NCI-H2171 (cell line): ENCODE measurements around the gene ZNF586.
"Not testable (repeated sequence)": the region's sequence is repeated elsewhere in the genome, so short reads cannot be mapped to it uniquely, and the experiment has no call there.

ENCODE experiments used
- DNase-seq: peaks from one replicate; lab custom pipeline; 2025; lab: John Stamatoyannopoulos, UW

ZNF586 gene

DNA sequence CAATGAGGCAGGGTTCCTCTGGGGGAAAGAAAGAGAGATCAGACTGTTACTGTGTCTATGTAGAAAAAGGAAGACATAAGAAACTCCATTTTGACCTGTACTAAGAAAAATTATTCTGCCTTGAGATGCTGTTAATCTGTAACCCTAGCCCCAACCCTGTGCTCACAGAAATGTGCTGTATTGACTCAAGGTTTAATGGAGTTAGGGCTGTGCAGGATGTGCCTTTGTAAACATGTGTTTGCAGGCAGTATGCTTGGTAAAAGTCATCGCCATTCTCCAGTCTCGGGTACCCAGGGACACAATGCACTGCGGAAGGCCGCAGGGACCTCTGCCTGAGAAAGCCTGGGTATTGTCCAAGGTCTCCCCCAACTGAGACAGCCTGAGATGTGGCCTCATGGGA, 54.1 kb downstream of the ZNF586 start:
- not testable (repeated sequence) for DNase-seq

DNA sequence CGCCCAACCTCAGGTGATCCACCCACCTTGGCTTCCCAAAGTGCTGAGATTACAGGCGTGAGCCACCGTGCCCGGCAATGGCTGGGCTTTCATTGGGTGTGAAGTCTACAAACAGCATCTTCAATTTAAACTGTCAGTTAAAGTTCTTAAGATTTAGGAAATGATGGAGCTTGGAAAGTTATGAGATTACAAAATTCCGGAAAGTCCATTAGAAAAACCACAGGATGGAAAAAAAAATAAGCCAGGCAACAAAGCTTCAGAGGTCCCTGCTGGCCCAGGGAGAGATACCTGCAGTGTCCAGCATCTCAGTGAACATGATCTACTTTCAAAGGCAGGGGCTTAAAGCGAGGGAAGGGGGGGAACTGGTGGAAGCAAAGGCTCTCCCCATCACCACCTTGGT, 56.0 kb downstream of the ZNF586 start:
- no peak for DNase-seq

GRCh38 chr19:57829316-57829715, 59.8 kb downstream of the ZNF586 start:
- no peak for DNase-seq

DNA sequence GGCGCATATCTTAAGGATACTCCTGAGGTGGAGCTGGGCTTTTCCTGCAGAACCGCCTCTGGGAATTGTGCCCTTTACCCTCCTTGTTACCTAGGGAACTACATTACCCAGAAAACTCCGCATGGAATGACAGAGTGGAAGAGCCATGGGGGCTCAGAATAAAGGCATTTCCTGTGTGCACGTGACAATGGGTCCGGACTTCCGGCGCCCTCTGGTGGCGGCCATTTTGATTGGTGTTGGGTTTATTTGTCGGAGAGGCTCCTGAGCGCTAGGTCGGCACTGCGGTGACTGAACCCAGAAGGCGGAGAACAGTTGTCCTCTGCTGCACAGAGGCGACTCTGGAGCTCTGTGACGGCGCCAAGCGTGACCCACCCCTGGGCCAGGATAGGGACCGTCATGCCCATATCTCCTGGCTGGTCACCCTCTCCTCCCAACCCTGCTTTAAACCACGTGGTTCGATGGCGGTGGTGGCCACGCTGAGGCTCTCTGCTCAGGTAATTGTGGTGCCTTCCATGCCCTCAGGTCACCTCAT, 60.7 kb downstream of the ZNF586 start, which contains the start of gene ZNF587B:
Gene ZNF587B, plus strand, starts transcription at position 229 of the 532 bp plus-strand sequence. Its CDS starts 230 bp downstream, at position 459.
- DNase-seq = no peak
